CD14-positive monocyte (primary cell): ENCODE results near the gene B3GNT2. TPM values are rescaled to one million over a fixed set of nuclear protein-coding genes. Genes with fewer than 3 reads are reported as not detected.

ENCODE experiments used
- DNase-seq, 3 donors: peaks; one replicate each; pipeline ENCODE4 v3.0.0-alpha.2; 2011 to 2022
- H2AFZ ChIP-seq: 2 replicates; pipeline ENCODE4 v1.6.0; 2012; ENCODE audit warnings: mild to moderate bottlenecking, low read depth, low read length, inconsistent platforms; ENCODE audit not compliant: insufficient read depth, poor library complexity, severe bottlenecking
- H3K27ac ChIP-seq, 2 donors: 1 replicate in 1 of 2; 2 replicates in 1 of 2; pipeline ENCODE4 v1.5.1; 2012 to 2013; ENCODE audit warnings: low read length in 2 of 2, control low read depth in 1 of 2, inconsistent platforms in 1 of 2, low read depth in 1 of 2, mild to moderate bottlenecking in 1 of 2
- H3K27me3 ChIP-seq, 2 donors: one replicate each; pipeline versions ENCODE4 v1.6.0 to v1.6.1; 2011 to 2013; ENCODE audit warnings: low read length in 2 of 2; ENCODE audit not compliant: control insufficient read depth in 2 of 2, insufficient read depth in 2 of 2
- H3K36me3 ChIP-seq, 2 donors: replicated peaks in 1 of 2; 1 replicate in 1 of 2; 2 replicates in 1 of 2; pipeline versions ENCODE4 v1.5.1 to v1.6.1; 2012 to 2013; ENCODE audit warnings: low read length in 2 of 2, control low read depth in 1 of 2, inconsistent platforms in 1 of 2, mild to moderate bottlenecking in 1 of 2; ENCODE audit not compliant: insufficient read depth in 2 of 2, control insufficient read depth in 1 of 2
- H3K4me1 ChIP-seq, 2 donors: 1 replicate in 1 of 2; 2 replicates in 1 of 2; pipeline versions ENCODE4 v1.5.1 to v1.6.1; 2012 to 2013; ENCODE audit warnings: low read length in 2 of 2, control low read depth in 1 of 2, inconsistent platforms in 1 of 2, mild to moderate bottlenecking in 1 of 2, moderate library complexity in 1 of 2; ENCODE audit not compliant: insufficient read depth in 2 of 2, control insufficient read depth in 1 of 2
- H3K4me2 ChIP-seq: replicated peaks from 2 replicates; pipeline ENCODE3; 2012; ENCODE audit warnings: low read length, moderate library complexity, mild to moderate bottlenecking; ENCODE audit not compliant: poor library complexity, severe bottlenecking; ENCODE audit errors: extremely low read depth
- H3K4me3 ChIP-seq, 3 experiments: fragments of 200-600 bp in 1 of 3; sonication (generic) in 1 of 3; replicated peaks in 1 of 3; 1 replicate in 2 of 3; 2 replicates in 1 of 3; pipeline ENCODE4 v1.5.1; 2011 to 2013; ENCODE audit warnings: low read length in 3 of 3, mild to moderate bottlenecking in 3 of 3, control low read depth in 2 of 3, low read depth in 2 of 3, inconsistent platforms in 1 of 3, moderate library complexity in 1 of 3
- H3K79me2 ChIP-seq: 2 replicates; pipeline ENCODE4 v1.6.0; 2012; ENCODE audit warnings: mild to moderate bottlenecking, control low read depth, inconsistent platforms, low read length, moderate library complexity; ENCODE audit not compliant: insufficient read depth
- H3K9ac ChIP-seq: 2 replicates; pipeline ENCODE4 v1.6.0; 2017; ENCODE audit warnings: low read length, mild to moderate bottlenecking; ENCODE audit not compliant: insufficient read depth, poor library complexity, severe bottlenecking
- H3K9me3 ChIP-seq, 2 donors: replicated peaks in 1 of 2; 1 replicate in 1 of 2; 2 replicates in 1 of 2; pipeline versions ENCODE4 v1.5.1 to v1.6.1; 2012 to 2013; ENCODE audit warnings: low read length in 2 of 2, control low read depth in 1 of 2; ENCODE audit not compliant: control insufficient read depth in 1 of 2, insufficient read depth in 1 of 2
- H4K20me1 ChIP-seq: 2 replicates; pipeline ENCODE4 v1.6.0; 2012; ENCODE audit warnings: mild to moderate bottlenecking, low read length, control low read depth, moderate library complexity; ENCODE audit not compliant: insufficient read depth
- H3K27ac Mint-ChIP-seq, 7 donors: one replicate each; pipeline ENCODE4 v1.8.0; 2020; ENCODE audit warnings: mild to moderate bottlenecking in 7 of 7, mixed read lengths in 7 of 7, moderate library complexity in 6 of 7, inconsistent platforms in 2 of 7
- H3K27me3 Mint-ChIP-seq, 3 donors: one replicate each; pipeline ENCODE4 v1.8.0; 2021 to 2022; ENCODE audit warnings: low read depth in 3 of 3, mild to moderate bottlenecking in 3 of 3, mixed read lengths in 3 of 3, moderate library complexity in 3 of 3, inconsistent platforms in 1 of 3
- H3K36me3 Mint-ChIP-seq, 2 donors: one replicate each; pipeline ENCODE4 v1.8.0; 2020; ENCODE audit warnings: mixed read lengths in 2 of 2, inconsistent platforms in 1 of 2, mild to moderate bottlenecking in 1 of 2
- H3K4me1 Mint-ChIP-seq: one replicate; pipeline ENCODE4 v1.8.0; 2020; ENCODE audit warnings: mild to moderate bottlenecking, mixed read lengths
- H3K4me3 Mint-ChIP-seq, 2 donors: one replicate each; pipeline ENCODE4 v1.8.0; 2020; ENCODE audit warnings: mild to moderate bottlenecking in 2 of 2, mixed read lengths in 2 of 2, moderate library complexity in 1 of 2
- H3K9me3 Mint-ChIP-seq, 7 donors: one replicate each; pipeline ENCODE4 v1.8.0; 2020 to 2022; ENCODE audit warnings: mixed read lengths in 7 of 7, mild to moderate bottlenecking in 6 of 7, moderate library complexity in 6 of 7, inconsistent platforms in 2 of 7
- CTCF ChIP-seq: fragments of 200-600 bp; IDR thresholded peaks from one replicate; pipeline ENCODE4 v1.8.0; 2022; ENCODE audit warnings: antibody characterized with exemption, mild to moderate bottlenecking
- WGBS: methylation state at CpG from one replicate; pipeline ENCODE4 v1.1.5; 2013; ENCODE audit warnings: missing lambda C conversion rate; ENCODE audit not compliant: insufficient coverage; 5-methylcytosine and 5-hydroxymethylcytosine counted together
- intact Hi-C, 2 donors: fragments of 100-400 bp; cut with micrococcal nuclease; formaldehyde crosslinking; loops; one replicate each; pipeline versions ENCODE4 v1.15.0 to v1.15.1; 2023
- polyA plus RNA-seq, 3 donors: library from polyadenylated mRNA; depleted of rRNA in 1 of 3; unstranded in 2 of 3; stranded (reverse) in 1 of 3; fragments of 300-500 nt in 2 of 3; fragments of >200 nt in 1 of 3; fragmentation: Illumina TruSeq in 2 of 3; gene quantifications; 1 replicate in 2 of 3; 2 replicates in 1 of 3; pipeline ENCODE4 v1.2.3, GENCODE V29; 2012 to 2021

The B3GNT2 gene
- polyA plus RNA-seq, 3 donors = 15.9 to 34.7 (median 18.5) TPM

GRCh38 chr2:62200868-62201267 lies 5.0 kb downstream of the B3GNT2 start:
- Histone ChIP-seq H3K9me3 (no peaks in the 10 kb centered on the region), H3K4me1 (peaks cover 67 to 85% of the 10 kb centered on the region in 2 donors), H3K36me3 (peaks cover 0 to 6% of the 10 kb centered on the region in 2 donors), H3K4me2 (no peak overlapping the region), H3K27ac (peak overlapping the region in 1 of 2 donors; percentile 68), H3K4me3 (no peak overlapping the region), H3K9ac (no peak overlapping the region), H2AFZ (no peak overlapping the region), H4K20me1 (peaks cover 88% of the 10 kb centered on the region), H3K27me3 (no peaks in the 10 kb centered on the region), H3K79me2 (peaks cover 100% of the 10 kb centered on the region)
- TF ChIP-seq CTCF = no peak
- intact Hi-C loops = no loop called here
- H3K9me3 Mint-ChIP-seq = no peaks in the 10 kb centered on the region
- DNase-seq = no peak
- no peak overlapping the region for H3K4me3 Mint-ChIP-seq
- H3K36me3 Mint-ChIP-seq = peaks cover 0 to 4% of the 10 kb centered on the region in 2 donors
- WGBS = no CpG with 5 or more reads among the region's 3 CpGs
- H3K27ac Mint-ChIP-seq = peak overlapping the region in 5 of 7 donors; percentile 21 to 71 (median 50)
- peaks cover 83% of the 10 kb centered on the region for H3K4me1 Mint-ChIP-seq
- H3K27me3 Mint-ChIP-seq = no peaks in the 10 kb centered on the region

GRCh38 chr2:62201307-62201706 lies 5.4 kb downstream of the B3GNT2 start:
- Mint-ChIP-seq H3K4me1 (peaks cover 87% of the 10 kb centered on the region), H3K36me3 (peaks cover 0 to 8% of the 10 kb centered on the region in 2 donors), H3K4me3 (no peak overlapping the region), H3K9me3 (no peaks in the 10 kb centered on the region), H3K27ac (peak overlapping the region in 2 of 7 donors; percentile 26 to 50), H3K27me3 (no peaks in the 10 kb centered on the region)
- Histone ChIP-seq H3K9me3 (no peaks in the 10 kb centered on the region), H2AFZ (no peak overlapping the region), H3K27ac (peak overlapping the region in 1 of 2 donors; percentile 68), H3K36me3 (peaks cover 0 to 7% of the 10 kb centered on the region in 2 donors), H3K27me3 (no peaks in the 10 kb centered on the region), H3K4me2 (no peak overlapping the region), H3K9ac (no peak overlapping the region), H3K4me3 (no peak overlapping the region), H3K79me2 (peaks cover 100% of the 10 kb centered on the region), H3K4me1 (peaks cover 67 to 86% of the 10 kb centered on the region in 2 donors), H4K20me1 (peaks cover 92% of the 10 kb centered on the region)
- TF ChIP-seq CTCF = no peak
- no CpG with 5 or more reads among the region's 2 CpGs for WGBS
- intact Hi-C loops = no loop called here
- no peak for DNase-seq
